ENCODE data around the gene CRACR2B. TPM values are rescaled to one million over a fixed set of nuclear protein-coding genes. Genes with fewer than 3 reads are reported as not detected.

Gene CRACR2B
- total RNA-seq, 1 experiment from 2014 or later, result 11.8 TPM

GRCh38 chr11:863910-864827 is 36.5 kb downstream of the CRACR2B start:
- no TSS peak for BruUV-seq (replicated peaks)
- Histone ChIP-seq H3K4me2 (ENCODE audit: low read length) (no peak overlapping the region), H3K27me3 (ENCODE audit: insufficient read depth, low read length) (no peaks in the 10 kb centered on the region), H3K4me1 (ENCODE audit: control insufficient read depth in 1 of 2, insufficient read depth in 2 of 2, low read length in 2 of 2) (peaks cover 7 to 38% of the 10 kb centered on the region in 2 experiments), H4K20me1 (ENCODE audit: insufficient read depth) (no peaks in the 10 kb centered on the region), H3K4me3 (replicated peaks in 1 of 2; ENCODE audit: low read depth in 1 of 2, low read length in 2 of 2) (no peak overlapping the region), H3K9me2 (ENCODE audit: insufficient read depth) (no peaks in the 10 kb centered on the region), H3K9ac (ENCODE audit: low read length) (no peak overlapping the region), H3K36me3 (ENCODE audit: control insufficient read depth in 1 of 2, insufficient read depth in 2 of 2, low read length in 2 of 2) (no peaks in the 10 kb centered on the region), H3K9me3 (ENCODE audit: control insufficient read depth in 1 of 2, insufficient read depth in 1 of 2, low read depth in 1 of 2, low read length in 2 of 2) (no peaks in the 10 kb centered on the region), H2AFZ (ENCODE audit: low read depth, low read length, poor library complexity, severe bottlenecking) (no peak overlapping the region), H3K79me2 (ENCODE audit: insufficient read depth, low read length) (no peaks in the 10 kb centered on the region), H3K27ac (ENCODE audit: low read depth, low read length) (no peak overlapping the region; the same call in 1 of the 2 replicates)
- ChIA-PET CTCF (no interaction called here), RAD21 (ENCODE audit: low non-redundant PET in 1 of 2, low total read pairs in 2 of 2, uncharacterized antibody in 2 of 2, unreplicated experiment in 2 of 2) (no interaction called here), POLR2A (interaction anchor here (0.8 kb wide), 1 partner anchor 625 kb away, joined by 3 read pairs; no protein-coding TSS in a partner anchor)
- DNase-seq (ENCODE audit: low read depth, low spot score) (no peak), ATAC-seq (no peak)
- TF ChIP-seq EGR1 (IDR thresholded peaks at IDR 0.05; ENCODE audit: low read depth) (no peak), POLR2AphosphoS5 (IDR thresholded peaks at IDR 0.05; ENCODE audit: low read depth, low read length) (peak; percentile 11; the same call in 1 of the 2 replicates)
- intact Hi-C loops (cut with micrococcal nuclease), result no loop called here

GRCh38 chr11:864898-865297 is 37.2 kb downstream of the CRACR2B start:
- ChIA-PET CTCF (no interaction called here), POLR2A (interaction anchor here (0.8 kb wide), 1 partner anchor 624 kb away, joined by 3 read pairs; no protein-coding TSS in a partner anchor), RAD21 (ENCODE audit: low non-redundant PET in 1 of 2, low total read pairs in 2 of 2, uncharacterized antibody in 2 of 2, unreplicated experiment in 2 of 2) (no interaction called here)
- Histone ChIP-seq H3K27ac (ENCODE audit: low read depth, low read length) (no peak overlapping the region), H3K9ac (ENCODE audit: low read length) (no peak overlapping the region), H3K36me3 (ENCODE audit: control insufficient read depth in 1 of 2, insufficient read depth in 2 of 2, low read length in 2 of 2) (no peaks in the 10 kb centered on the region), H4K20me1 (ENCODE audit: insufficient read depth) (no peaks in the 10 kb centered on the region), H2AFZ (ENCODE audit: low read depth, low read length, poor library complexity, severe bottlenecking) (no peak overlapping the region), H3K9me2 (ENCODE audit: insufficient read depth) (no peaks in the 10 kb centered on the region), H3K4me2 (ENCODE audit: low read length) (no peak overlapping the region), H3K4me3 (replicated peaks in 1 of 2; ENCODE audit: low read depth in 1 of 2, low read length in 2 of 2) (no peak overlapping the region), H3K79me2 (ENCODE audit: insufficient read depth, low read length) (no peaks in the 10 kb centered on the region), H3K4me1 (ENCODE audit: control insufficient read depth in 1 of 2, insufficient read depth in 2 of 2, low read length in 2 of 2) (peaks cover 1 to 31% of the 10 kb centered on the region in 2 experiments; a peak in 3 of 4 replicates), H3K27me3 (ENCODE audit: insufficient read depth, low read length) (no peaks in the 10 kb centered on the region), H3K9me3 (ENCODE audit: control insufficient read depth in 1 of 2, insufficient read depth in 1 of 2, low read depth in 1 of 2, low read length in 2 of 2) (no peaks in the 10 kb centered on the region)
- no peak for TF ChIP-seq ZFX (IDR thresholded peaks at IDR 0.05)
- no peak for TF ChIP-seq CEBPB (IDR thresholded peaks at IDR 0.05; ENCODE audit: low read depth)
- TF ChIP-seq CBX3 (IDR thresholded peaks at IDR 0.05; ENCODE audit: low read depth), result no peak
- TF ChIP-seq ZNF274 (IDR thresholded peaks at IDR 0.05; ENCODE audit: low read depth, low read length), result no peak
- no peak for TF ChIP-seq ZBTB33 (IDR thresholded peaks at IDR 0.05; ENCODE audit: extremely low read depth, insufficient replicate concordance, low read length)
- no peak for TF ChIP-seq CTCF (IDR thresholded peaks at IDR 0.05 in 2 of 3, conservative IDR thresholded peaks at IDR 0.05 in 1 of 3; ENCODE audit: borderline replicate concordance in 1 of 3, insufficient read depth in 1 of 3, low read depth in 2 of 3, low read length in 2 of 3)
- TF ChIP-seq EGR1 (IDR thresholded peaks at IDR 0.05; ENCODE audit: low read depth), result no peak
- no peak for TF ChIP-seq SP1 (IDR thresholded peaks at IDR 0.05; ENCODE audit: low read depth)
- TF ChIP-seq YY1 (IDR thresholded peaks at IDR 0.05; ENCODE audit: extremely low read depth, insufficient replicate concordance, low read depth, low read length), result no peak
- no peak for ATAC-seq
- no peak for DNase-seq (ENCODE audit: low read depth, low spot score)
- no TSS peak for BruUV-seq (replicated peaks)
- intact Hi-C loops (cut with micrococcal nuclease), result no loop called here

All from HCT116 (cell line).